HepG2 (cell line): ENCODE measurements around the gene USB1. TPM values are rescaled to one million over a fixed set of nuclear protein-coding genes. Genes with fewer than 3 reads are reported as not detected.

Experiments
- ATAC-seq: fragments of 200-7000 bp; cut with Tn5 transposase; 3 replicates; pipeline ENCODE4 v1.9.1; 2020; ENCODE audit warnings: mild to moderate bottlenecking, moderate library complexity
- BruUV-seq: library from RNA; stranded (reverse); fragments of 400-500 nt; replicated peaks from 2 replicates; lab custom pipeline; 2021; lab: Mats Ljungman, UMichigan
- CTCF ChIA-PET: fragments of 300-600 bp; formaldehyde crosslinking; extraction: SDS; loops from one replicate; lab custom pipeline; 2021; ENCODE audit warnings: low total read pairs, inconsistent platforms, low intra/inter-chr PET ratio; lab: Yijun Ruan, JAX
- POLR2A ChIA-PET: fragments of 350-600 bp; sonication (Branson Sonifier 250); formaldehyde crosslinking; loops from one replicate; lab custom pipeline; 2020; ENCODE audit warnings: antibody characterized with exemption, inconsistent platforms; lab: Yijun Ruan, JAX
- DNase-seq: peaks from one replicate; pipeline ENCODE4 v3.0.0-alpha.2; 2015; ENCODE audit warnings: low spot score
- FAIRE-seq: peaks from 3 replicates; lab custom pipeline; 2011; peaks lifted over from hg19 to GRCh38; lab: Jason Lieb, UNC
- H2AFZ ChIP-seq: one replicate; pipeline ENCODE4 v1.6.1; 2011; ENCODE audit warnings: low read length, inconsistent platforms
- H3K27ac ChIP-seq: fragments of 300-600 bp; 3 replicates; pipeline ENCODE4 v1.8.0; 2011; ENCODE audit warnings: mixed run types, mild to moderate bottlenecking, mixed read lengths, low read length, inconsistent platforms; ENCODE audit not compliant: insufficient read depth; ENCODE audit errors: extremely low read length
- H3K27me3 ChIP-seq, 2 experiments: fragments of 200-600 bp in 1 of 2; 2 replicates in 1 of 2; 3 replicates in 1 of 2; pipeline versions ENCODE4 v1.6.0 to v1.8.0; 2011; ENCODE audit warnings: low read length in 2 of 2, mild to moderate bottlenecking in 2 of 2, moderate library complexity in 2 of 2, inconsistent platforms in 1 of 2; ENCODE audit not compliant: insufficient read depth in 2 of 2, control insufficient read depth in 1 of 2
- H3K36me3 ChIP-seq, 2 experiments: fragments of 200-600 bp in 1 of 2; replicated peaks in 1 of 2; 2 replicates in 1 of 2; 3 replicates in 1 of 2; pipeline versions ENCODE4 v1.5.1 to v1.8.0; 2011; ENCODE audit warnings: low read length in 2 of 2, inconsistent platforms in 1 of 2; ENCODE audit not compliant: insufficient read depth in 2 of 2, control insufficient read depth in 1 of 2
- H3K4me1 ChIP-seq: 2 replicates; pipeline ENCODE4 v1.5.1; 2012; ENCODE audit warnings: low read length, inconsistent platforms; ENCODE audit not compliant: insufficient read depth
- H3K4me2 ChIP-seq: 2 replicates; pipeline ENCODE4 v1.6.0; 2011; ENCODE audit warnings: low read depth, low read length, inconsistent platforms
- H3K4me3 ChIP-seq, 3 experiments: fragments of 200-600 bp in 1 of 3; sonication (generic), shearing (Covaris generic) in 1 of 3; replicated peaks in 1 of 3; 2 replicates each; pipeline ENCODE4 v1.5.1; 2011 to 2016; ENCODE audit warnings: low read length in 3 of 3, inconsistent platforms in 2 of 3, low read depth in 2 of 3, mild to moderate bottlenecking in 2 of 3, control low read depth in 1 of 3, mixed read lengths in 1 of 3; ENCODE audit not compliant: insufficient read depth in 1 of 3
- H3K79me2 ChIP-seq: one replicate; pipeline ENCODE4 v1.6.1; 2011; ENCODE audit warnings: low read length, inconsistent platforms; ENCODE audit not compliant: insufficient read depth
- H3K9ac ChIP-seq: 2 replicates; pipeline ENCODE4 v1.6.0; 2011; ENCODE audit warnings: mild to moderate bottlenecking, low read depth, low read length, inconsistent platforms; ENCODE audit not compliant: insufficient read depth
- H3K9me3 ChIP-seq: 2 replicates; pipeline ENCODE4 v1.5.1; 2012; ENCODE audit warnings: mild to moderate bottlenecking, low read length
- H4K20me1 ChIP-seq: 2 replicates; pipeline ENCODE4 v1.6.0; 2011; ENCODE audit warnings: inconsistent platforms, mild to moderate bottlenecking, low read length, moderate library complexity; ENCODE audit not compliant: insufficient read depth
- AGO1 ChIP-seq: fragments of 200-400 bp; formaldehyde crosslinking; IDR thresholded peaks from 2 replicates; pipeline ENCODE4 v1.6.1; 2017; ENCODE audit warnings: mild to moderate bottlenecking, low read depth, low read length, moderate library complexity; ENCODE audit not compliant: poor library complexity, severe bottlenecking
- ARNTL ChIP-seq: sonication (generic); formaldehyde crosslinking; IDR thresholded peaks from 2 replicates; pipeline ENCODE4 v1.4.0; 2020; ENCODE audit warnings: mild to moderate bottlenecking, missing genetic modification reagents
- ATF5 ChIP-seq: sonication (generic); formaldehyde crosslinking; IDR thresholded peaks from 2 replicates; pipeline ENCODE4 v1.4.0; 2020; ENCODE audit warnings: mild to moderate bottlenecking, low read depth, missing genetic modification reagents
- ESRRA ChIP-seq: sonication (generic); formaldehyde crosslinking; IDR thresholded peaks from 2 replicates; pipeline ENCODE4 v1.5.1; 2020; ENCODE audit warnings: mild to moderate bottlenecking, low read depth, missing genetic modification reagents
- HES4 ChIP-seq: sonication (generic); formaldehyde crosslinking; IDR thresholded peaks from 2 replicates; pipeline ENCODE4 v1.9.0; 2021; ENCODE audit warnings: mild to moderate bottlenecking, missing genetic modification reagents, borderline replicate concordance
- HMGA1 ChIP-seq: sonication (generic); formaldehyde crosslinking; conservative IDR thresholded peaks from 2 replicates; pipeline ENCODE4 v1.4.0; 2020; ENCODE audit warnings: missing genetic modification reagents
- HNRNPLL ChIP-seq: fragments of 200-400 bp; formaldehyde crosslinking; IDR thresholded peaks from 2 replicates; pipeline ENCODE4 v1.6.1; 2017; ENCODE audit warnings: mild to moderate bottlenecking, low read depth, low read length; ENCODE audit not compliant: poor library complexity, severe bottlenecking
- IKZF1 ChIP-seq: fragments of 450-650 bp; IDR thresholded peaks from 2 replicates; pipeline ENCODE4 v1.7.1; 2016
- KDM3A ChIP-seq: IDR thresholded peaks from 2 replicates; pipeline ENCODE4 v1.6.1; 2018; ENCODE audit warnings: low read depth, missing compliant biosample characterization
- MAFG ChIP-seq: sonication (generic); formaldehyde crosslinking; IDR thresholded peaks from 2 replicates; pipeline ENCODE4 v1.5.1; 2020; ENCODE audit warnings: mild to moderate bottlenecking, missing genetic modification reagents
- MTA1 ChIP-seq: sonication (generic); formaldehyde crosslinking; IDR thresholded peaks from 2 replicates; pipeline ENCODE4 v1.4.0; 2020; ENCODE audit warnings: missing genetic modification reagents, mild to moderate bottlenecking, borderline replicate concordance
- PREB ChIP-seq: sonication (generic); formaldehyde crosslinking; IDR thresholded peaks from 2 replicates; pipeline ENCODE4 v1.4.0; 2020; ENCODE audit warnings: missing genetic modification reagents
- SOX13 ChIP-seq, 3 experiments: fragments of 450-650 bp in 1 of 3; sonication (generic) in 1 of 3; formaldehyde crosslinking in 1 of 3; IDR thresholded peaks in 2 of 3; conservative IDR thresholded peaks in 1 of 3; 2 replicates each; pipeline versions ENCODE4 v1.5.0 to v1.6.1; 2016 to 2020; ENCODE audit warnings: antibody characterized with exemption in 1 of 3, mild to moderate bottlenecking in 1 of 3, missing compliant biosample characterization in 1 of 3, missing genetic modification reagents in 1 of 3, moderate library complexity in 1 of 3
- ZNF180 ChIP-seq: sonication (generic); formaldehyde crosslinking; IDR thresholded peaks from 2 replicates; pipeline ENCODE4 v1.4.0; 2020; ENCODE audit warnings: low read depth, missing genetic modification reagents, borderline replicate concordance
- ZNF337 ChIP-seq: sonication (generic); formaldehyde crosslinking; IDR thresholded peaks from 2 replicates; pipeline ENCODE4 v1.5.1; 2020; ENCODE audit warnings: missing genetic modification reagents, low read depth, mild to moderate bottlenecking, borderline replicate concordance
- ZNF569 ChIP-seq: sonication (generic); formaldehyde crosslinking; IDR thresholded peaks from 2 replicates; pipeline ENCODE4 v1.5.0; 2020; ENCODE audit warnings: mild to moderate bottlenecking, missing genetic modification reagents, moderate library complexity, borderline replicate concordance
- ZNF616 ChIP-seq: sonication (generic); formaldehyde crosslinking; IDR thresholded peaks from 2 replicates; pipeline ENCODE4 v1.5.0; 2020; ENCODE audit warnings: low read depth, mild to moderate bottlenecking, missing genetic modification reagents
- ZNF780A ChIP-seq: sonication (generic); formaldehyde crosslinking; IDR thresholded peaks from 2 replicates; pipeline ENCODE4 v1.8.0; 2022; ENCODE audit warnings: mild to moderate bottlenecking, missing genetic modification reagents, moderate library complexity
- ZSCAN5A ChIP-seq: sonication (generic); formaldehyde crosslinking; IDR thresholded peaks from 2 replicates; pipeline ENCODE4 v1.8.0; 2022; ENCODE audit warnings: mild to moderate bottlenecking, missing genetic modification reagents, borderline replicate concordance
- WGBS: methylation state at CpG from one replicate; pipeline ENCODE4 v1.1.6; 2017; ENCODE audit warnings: low lambda C conversion rate; 5-methylcytosine and 5-hydroxymethylcytosine counted together
- in situ Hi-C: cut with HindIII; loops from 2 replicates; pipeline ENCODE4 v1.10.0; 2017; ENCODE audit warnings: low pct_unique_long_range_greater_than_20kb; ENCODE audit not compliant: extremely low pct_ligation_motif_present
- intact Hi-C: fragments of 100-400 bp; cut with micrococcal nuclease; formaldehyde crosslinking; loops from one replicate; pipeline ENCODE4 v1.10.0; 2022; ENCODE audit not compliant: unreplicated experiment
- polyA plus RNA-seq, 8 experiments: library from polyadenylated mRNA; depleted of rRNA in 3 of 8; stranded (reverse) in 7 of 8; unstranded in 1 of 8; fragments of >200 nt; fragmentation: Illumina TruSeq in 4 of 8; extraction: Trizol in 4 of 8; gene quantifications; 2 replicates each; pipeline versions ENCODE4 v1.2.1 to v1.2.3, GENCODE V29; 2011 to 2016; ENCODE audit warnings: low read depth in 4 of 8, missing spikeins in 1 of 8, mixed read lengths in 1 of 8; ENCODE audit not compliant: insufficient read depth in 1 of 8
- total RNA-seq, 5 experiments: library from RNA; depleted of rRNA; stranded (reverse); fragments of >200 nt; fragmentation: Illumina TruSeq; extraction: Trizol; gene quantifications; 2 replicates each; pipeline ENCODE4 v1.2.3, GENCODE V29; 2016; ENCODE audit warnings: low read depth in 1 of 5

The USB1 gene
- total and polyA plus RNA-seq, 2 of the 13 experiments (the other 11 are each of a cell fraction or from before 2014, with no cell fraction given) = 16.7 to 65.4 TPM

- no peak overlapping the region for H3K4me2 ChIP-seq
- no peaks in the 10 kb centered on the region for H3K36me3 ChIP-seq
- no peak overlapping the region for H3K27ac ChIP-seq
- WGBS = 53% methylated on average over 5 of the region's 7 CpGs
- H3K79me2 ChIP-seq = no peaks in the 10 kb centered on the region
- H3K9ac ChIP-seq = no peak overlapping the region
- in situ Hi-C loops = no loop called here
- ATAC-seq = no peak
- no peak overlapping the region for H3K4me3 ChIP-seq
- H2AFZ ChIP-seq = no peak overlapping the region
- no peak for DNase-seq
- BruUV-seq = no TSS peak
- TF ChIP-seq SOX13 (IDR thresholded peaks at IDR 0.05) (no peak), SOX13 (CRISPR knock-in tag; conservative IDR thresholded peaks at IDR 0.05 in 1 of 2, IDR thresholded peaks at IDR 0.05 in 1 of 2) (no peak), ARNTL (CRISPR knock-in tag) (no peak), ZNF337 (CRISPR knock-in tag) (no peak), HES4 (CRISPR knock-in tag) (no peak), PREB (CRISPR knock-in tag) (no peak), HNRNPLL (no peak), IKZF1 (no peak), MTA1 (CRISPR knock-in tag) (no peak), ZNF569 (CRISPR knock-in tag) (no peak), ESRRA (CRISPR knock-in tag) (no peak), AGO1 (no peak), ATF5 (CRISPR knock-in tag) (no peak), ZNF616 (no peak), KDM3A (CRISPR knock-in tag) (no peak), ZNF180 (CRISPR knock-in tag) (no peak), HMGA1 (no peak), ZNF780A (CRISPR knock-in tag) (no peak), MAFG (CRISPR knock-in tag) (no peak), ZSCAN5A (CRISPR knock-in tag) (no peak)
- TF ChIP-seq, all 625 proteins: peak for 0
- Histone ChIP-seq H3K4me1 (peaks cover 24% of the 10 kb centered on the region), H3K9me3 (no peaks in the 10 kb centered on the region), H3K27me3 (peaks cover 8 to 65% of the 10 kb centered on the region in 2 experiments; a peak in 4 of 5 replicates), H4K20me1 (no peaks in the 10 kb centered on the region)
- ChIA-PET POLR2A (no interaction called here), CTCF (no interaction called here)
- intact Hi-C loops = no loop called here
- no peak for FAIRE-seq
These were observed 40.3 kb upstream of the USB1 start for GRCh38 chr16:57960826-57961472.
